Parathyroid adenoma (tissue), 2 donors: Measurements from ENCODE around the gene FAM9B.

Experiments used
- H2AFZ ChIP-seq: fragments of 300-600 bp; sonication (generic); one replicate; pipeline ENCODE4 v1.7.0; 2017; ENCODE audit warnings: antibody characterized with exemption, mild to moderate bottlenecking
- H3K27ac ChIP-seq: fragments of 300-600 bp; sonication (generic); one replicate; pipeline ENCODE4 v1.7.0; 2017
- H3K27me3 ChIP-seq: fragments of 300-600 bp; sonication (generic); one replicate; pipeline ENCODE4 v1.7.0; 2017; ENCODE audit warnings: low read length; ENCODE audit not compliant: control insufficient read depth, insufficient read depth
- H3K36me3 ChIP-seq: fragments of 300-600 bp; sonication (generic); one replicate; pipeline ENCODE4 v1.7.0; 2017; ENCODE audit warnings: low read length; ENCODE audit not compliant: control insufficient read depth, insufficient read depth
- H3K4me1 ChIP-seq: fragments of 300-600 bp; sonication (generic); one replicate; pipeline ENCODE4 v1.7.0; 2017; ENCODE audit warnings: control low read depth
- H3K4me2 ChIP-seq: fragments of 300-600 bp; sonication (generic); one replicate; pipeline ENCODE4 v1.7.0; 2017; ENCODE audit warnings: low read length
- H3K4me3 ChIP-seq: fragments of 300-600 bp; sonication (generic); one replicate; pipeline ENCODE4 v1.7.0; 2017; ENCODE audit warnings: low read depth, low read length
- H3K79me2 ChIP-seq: fragments of 300-600 bp; sonication (generic); one replicate; pipeline ENCODE4 v1.7.0; 2017; ENCODE audit warnings: control low read depth
- H3K9ac ChIP-seq: fragments of 300-600 bp; sonication (generic); one replicate; pipeline ENCODE4 v1.7.0; 2017; ENCODE audit warnings: mild to moderate bottlenecking
- H3K9me3 ChIP-seq: fragments of 300-600 bp; sonication (generic); one replicate; pipeline ENCODE4 v1.7.0; 2017; ENCODE audit warnings: low read length; ENCODE audit not compliant: control insufficient read depth
- TF ChIP-seq, protein P1 (sequence below): fragments of 300-600 bp; sonication (generic); IDR thresholded peaks from one replicate; pipeline ENCODE4 v1.7.0; 2017; ENCODE audit warnings: antibody characterized with exemption, mild to moderate bottlenecking
- donor health status: primary hyperparathyroidism.

FAM9B gene

DNA sequence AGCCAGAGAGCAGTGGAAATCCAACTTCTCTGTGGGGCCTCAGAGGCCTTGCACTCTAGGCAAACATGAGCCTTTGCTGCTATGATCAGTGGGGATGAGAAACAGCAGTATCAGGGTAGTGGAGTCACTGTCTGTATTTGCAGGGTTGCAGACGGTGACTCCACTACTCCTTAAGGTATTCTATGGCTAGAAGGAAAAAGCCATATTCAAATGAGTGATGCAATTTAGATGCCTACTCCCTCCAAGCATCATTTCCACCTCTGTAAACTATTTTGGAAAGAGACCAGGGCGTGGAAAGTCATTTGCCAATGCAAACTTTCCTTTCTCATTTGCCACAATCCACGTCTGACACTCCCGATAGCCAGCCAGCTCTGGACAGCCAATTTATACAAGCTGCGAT lies 35.6 kb upstream of the FAM9B start:
- TF ChIP-seq, protein P1, sequence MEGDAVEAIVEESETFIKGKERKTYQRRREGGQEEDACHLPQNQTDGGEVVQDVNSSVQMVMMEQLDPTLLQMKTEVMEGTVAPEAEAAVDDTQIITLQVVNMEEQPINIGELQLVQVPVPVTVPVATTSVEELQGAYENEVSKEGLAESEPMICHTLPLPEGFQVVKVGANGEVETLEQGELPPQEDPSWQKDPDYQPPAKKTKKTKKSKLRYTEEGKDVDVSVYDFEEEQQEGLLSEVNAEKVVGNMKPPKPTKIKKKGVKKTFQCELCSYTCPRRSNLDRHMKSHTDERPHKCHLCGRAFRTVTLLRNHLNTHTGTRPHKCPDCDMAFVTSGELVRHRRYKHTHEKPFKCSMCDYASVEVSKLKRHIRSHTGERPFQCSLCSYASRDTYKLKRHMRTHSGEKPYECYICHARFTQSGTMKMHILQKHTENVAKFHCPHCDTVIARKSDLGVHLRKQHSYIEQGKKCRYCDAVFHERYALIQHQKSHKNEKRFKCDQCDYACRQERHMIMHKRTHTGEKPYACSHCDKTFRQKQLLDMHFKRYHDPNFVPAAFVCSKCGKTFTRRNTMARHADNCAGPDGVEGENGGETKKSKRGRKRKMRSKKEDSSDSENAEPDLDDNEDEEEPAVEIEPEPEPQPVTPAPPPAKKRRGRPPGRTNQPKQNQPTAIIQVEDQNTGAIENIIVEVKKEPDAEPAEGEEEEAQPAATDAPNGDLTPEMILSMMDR: no peak
- no peak overlapping the region for H3K4me3 ChIP-seq
- no peaks in the 10 kb centered on the region for H3K4me1 ChIP-seq
- no peaks in the 10 kb centered on the region for H3K9me3 ChIP-seq
- no peak overlapping the region for H2AFZ ChIP-seq
- no peaks in the 10 kb centered on the region for H3K36me3 ChIP-seq
- no peaks in the 10 kb centered on the region for H3K27me3 ChIP-seq
- H3K9ac ChIP-seq: no peak overlapping the region
- H3K79me2 ChIP-seq: no peaks in the 10 kb centered on the region
- H3K4me2 ChIP-seq: no peak overlapping the region
- H3K27ac ChIP-seq: no peak overlapping the region

DNA sequence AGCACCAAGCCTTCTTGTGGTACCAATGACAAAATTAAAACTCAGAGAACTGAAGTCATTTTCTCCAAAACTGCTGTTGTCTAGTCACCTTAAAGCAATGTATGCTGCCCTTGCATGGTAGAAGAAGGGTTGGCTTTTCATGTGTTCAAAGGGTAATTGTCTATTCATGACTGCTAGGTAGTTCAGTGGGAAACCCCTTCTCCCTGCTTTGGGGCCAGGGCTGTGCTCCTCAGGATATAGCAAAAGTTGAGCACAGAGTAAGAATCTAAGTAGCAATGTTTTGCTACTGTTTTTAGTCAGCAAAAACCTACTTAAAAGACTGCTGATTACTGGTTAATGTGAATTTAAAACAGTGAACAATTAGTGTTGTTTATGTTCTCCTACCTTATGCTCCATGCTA lies 30.8 kb upstream of the FAM9B start:
- TF ChIP-seq, protein P1: no peak
- H3K79me2 ChIP-seq: no peaks in the 10 kb centered on the region

DNA sequence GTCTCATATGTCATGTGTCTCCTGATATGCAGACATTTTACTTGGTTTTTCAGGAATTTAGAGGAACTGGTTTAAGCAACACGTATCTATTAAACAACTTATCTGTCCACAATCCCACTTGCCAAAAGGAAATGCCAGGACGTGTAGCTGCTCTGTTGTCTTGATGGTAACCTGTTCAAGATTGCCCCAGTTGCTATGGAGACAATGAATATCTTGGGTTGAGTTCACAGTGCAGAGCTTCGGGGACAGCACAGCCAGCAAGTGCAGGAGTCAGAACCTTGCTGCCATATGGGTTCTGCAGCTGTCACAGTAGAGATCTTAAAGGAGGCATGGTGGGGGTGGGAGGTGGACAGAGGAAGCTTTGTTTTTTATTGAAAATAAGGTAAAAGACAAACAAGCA lies 28.7 kb upstream of the FAM9B start:
- no peak overlapping the region for H3K4me3 ChIP-seq
- H3K27ac ChIP-seq: no peak overlapping the region
- no peaks in the 10 kb centered on the region for H3K4me1 ChIP-seq
- H2AFZ ChIP-seq: no peak overlapping the region
- no peak overlapping the region for H3K9ac ChIP-seq
- H3K36me3 ChIP-seq: no peaks in the 10 kb centered on the region
- H3K79me2 ChIP-seq: no peaks in the 10 kb centered on the region
- no peak overlapping the region for H3K4me2 ChIP-seq
- H3K27me3 ChIP-seq: no peaks in the 10 kb centered on the region
- no peaks in the 10 kb centered on the region for H3K9me3 ChIP-seq
- TF ChIP-seq, protein P1: no peak

More for the DNA sequence above, 30.8 kb upstream of the FAM9B start:
- no peak overlapping the region for H2AFZ ChIP-seq
- no peak overlapping the region for H3K9ac ChIP-seq
- H3K36me3 ChIP-seq: no peaks in the 10 kb centered on the region
- H3K9me3 ChIP-seq: no peaks in the 10 kb centered on the region
- no peak overlapping the region for H3K4me3 ChIP-seq
- no peaks in the 10 kb centered on the region for H3K27me3 ChIP-seq
- no peak overlapping the region for H3K27ac ChIP-seq
- no peak overlapping the region for H3K4me2 ChIP-seq
- H3K4me1 ChIP-seq: no peaks in the 10 kb centered on the region

GRCh38 chrX:9055354-9055753 lies 21.4 kb upstream of the FAM9B start:
- no peaks in the 10 kb centered on the region for H3K79me2 ChIP-seq
- no peak overlapping the region for H3K27ac ChIP-seq
- TF ChIP-seq, protein P1: no peak
- H3K4me3 ChIP-seq: no peak overlapping the region
- H3K4me1 ChIP-seq: no peaks in the 10 kb centered on the region
- H3K36me3 ChIP-seq: no peaks in the 10 kb centered on the region
- H3K27me3 ChIP-seq: no peaks in the 10 kb centered on the region
- no peak overlapping the region for H3K9ac ChIP-seq
- H2AFZ ChIP-seq: no peak overlapping the region
- no peak overlapping the region for H3K4me2 ChIP-seq
- H3K9me3 ChIP-seq: no peaks in the 10 kb centered on the region

DNA sequence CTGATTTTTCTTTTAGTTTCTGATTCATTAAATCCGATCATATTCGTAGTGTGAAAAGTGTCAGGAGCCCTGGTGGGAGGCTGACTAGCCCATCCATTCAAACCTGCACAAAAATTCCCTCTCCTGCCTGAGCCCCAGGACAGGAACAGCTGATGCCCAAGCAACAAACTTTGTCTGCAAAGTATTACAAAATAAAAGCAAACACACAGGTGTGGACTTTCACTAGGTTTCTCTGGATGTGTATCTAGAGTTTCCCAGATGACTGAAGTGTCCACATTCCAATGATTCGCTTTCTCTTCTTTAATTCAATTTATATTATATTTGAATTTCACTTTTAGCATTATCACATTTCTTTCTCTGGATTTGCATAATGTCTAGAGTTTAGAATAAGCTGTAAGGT lies 18.2 kb upstream of the FAM9B start:
- Histone ChIP-seq H3K9ac (no peak overlapping the region), H3K4me1 (no peaks in the 10 kb centered on the region), H3K36me3 (no peaks in the 10 kb centered on the region), H3K9me3 (no peaks in the 10 kb centered on the region), H3K4me3 (no peak overlapping the region), H3K27me3 (no peaks in the 10 kb centered on the region), H3K79me2 (no peaks in the 10 kb centered on the region), H3K27ac (no peak overlapping the region), H3K4me2 (no peak overlapping the region), H2AFZ (no peak overlapping the region)
- TF ChIP-seq, protein P1: no peak
